K562 (cell line): ENCODE measurements around the gene DNMBP. TPM values are rescaled to one million over a fixed set of nuclear protein-coding genes. Genes with fewer than 3 reads are reported as not detected.

Source experiments
- ATAC-seq: fragments of 200-7000 bp; cut with Tn5 transposase; 3 replicates; pipeline ENCODE4 v1.9.1; 2020; ENCODE audit warnings: moderate library complexity
- BruUV-seq: library from RNA; stranded (reverse); fragments of 400-500 nt; replicated peaks from 2 replicates; lab custom pipeline; 2021; lab: Mats Ljungman, UMichigan
- CTCF ChIA-PET: fragments of 300-600 bp; formaldehyde crosslinking; extraction: SDS; loops from one replicate; lab custom pipeline; 2021; ENCODE audit warnings: low intra/inter-chr PET ratio; lab: Yijun Ruan, JAX
- POLR2A ChIA-PET: fragments of 300-600, 350-650 bp; sonication (Branson Sonifier 250); formaldehyde crosslinking; extraction: SDS; loops from one replicate; lab custom pipeline; 2021; ENCODE audit warnings: antibody characterized with exemption, inconsistent platforms; lab: Yijun Ruan, JAX
- DNase-seq, 4 experiments: peaks; one replicate each; pipeline versions ENCODE4 v3.0.0 to v3.0.0-alpha.2; 2011 to 2018; ENCODE audit warnings: low spot score in 3 of 4, mixed read lengths in 3 of 4; ENCODE audit errors: extremely low read depth in 1 of 4
- FAIRE-seq: peaks from 2 replicates; lab custom pipeline; 2011; peaks lifted over from hg19 to GRCh38; lab: Jason Lieb, UNC
- H2AFZ ChIP-seq: 2 replicates; pipeline ENCODE4 v1.6.0; 2011; ENCODE audit warnings: low read depth, low read length, control low read depth, inconsistent platforms
- H3K27ac ChIP-seq: fragments of 200-600 bp; 3 replicates; pipeline ENCODE4 v1.8.0; 2011; ENCODE audit warnings: low read depth, mild to moderate bottlenecking, control low read depth, inconsistent platforms, low read length, moderate library complexity, mixed read lengths; ENCODE audit errors: extremely low read depth
- H3K27me3 ChIP-seq, 2 experiments: fragments of 300-600 bp in 1 of 2; 2 replicates in 1 of 2; 3 replicates in 1 of 2; pipeline versions ENCODE4 v1.6.0 to v1.8.0; 2011; ENCODE audit warnings: inconsistent platforms in 2 of 2, low read length in 2 of 2, mild to moderate bottlenecking in 1 of 2, mixed read lengths in 1 of 2, moderate library complexity in 1 of 2; ENCODE audit not compliant: control insufficient read depth in 2 of 2, insufficient read depth in 2 of 2
- H3K36me3 ChIP-seq: fragments of 300-600 bp; 3 replicates; pipeline ENCODE4 v1.8.0; 2011; ENCODE audit warnings: mild to moderate bottlenecking, low read length, inconsistent platforms; ENCODE audit not compliant: control insufficient read depth, insufficient read depth
- H3K4me1 ChIP-seq, 2 experiments: fragments of 200-600 bp in 1 of 2; replicated peaks in 1 of 2; 2 replicates in 1 of 2; 3 replicates in 1 of 2; pipeline versions ENCODE4 v1.5.1 to v1.8.0; 2011; ENCODE audit warnings: inconsistent platforms in 2 of 2, low read length in 2 of 2, mild to moderate bottlenecking in 1 of 2, mixed read lengths in 1 of 2, moderate library complexity in 1 of 2; ENCODE audit not compliant: control insufficient read depth in 2 of 2, insufficient read depth in 2 of 2
- H3K4me2 ChIP-seq: 2 replicates; pipeline ENCODE4 v1.6.1; 2011; ENCODE audit warnings: low read length, control low read depth, inconsistent platforms, mixed read lengths; ENCODE audit not compliant: insufficient read depth
- H3K4me3 ChIP-seq: fragments of 200-600 bp; sonication (generic), shearing (Covaris generic); 2 replicates; pipeline ENCODE4 v1.5.1; 2016; ENCODE audit warnings: control low read depth, inconsistent platforms
- H3K79me2 ChIP-seq: fragments of 200-600 bp; 3 replicates; pipeline ENCODE4 v1.8.0; 2011; ENCODE audit warnings: low read length, inconsistent platforms; ENCODE audit not compliant: control insufficient read depth, insufficient read depth
- H3K9ac ChIP-seq, 2 experiments: 2 replicates each; pipeline versions ENCODE4 v1.6.0 to v1.6.1; 2011; ENCODE audit warnings: low read depth in 2 of 2, low read length in 2 of 2, control low read depth in 1 of 2, inconsistent platforms in 1 of 2, mild to moderate bottlenecking in 1 of 2, mixed read lengths in 1 of 2; ENCODE audit not compliant: insufficient read depth in 1 of 2
- H3K9me1 ChIP-seq: one replicate; pipeline ENCODE4 v1.6.0; 2011; ENCODE audit warnings: inconsistent platforms, mild to moderate bottlenecking, low read length, moderate library complexity; ENCODE audit not compliant: control insufficient read depth, insufficient read depth
- H3K9me3 ChIP-seq: replicated peaks from 2 replicates; pipeline ENCODE4 v1.5.1; 2011; ENCODE audit warnings: low read depth, low read length, inconsistent platforms; ENCODE audit not compliant: control insufficient read depth, insufficient read depth
- H4K20me1 ChIP-seq: replicated peaks from 2 replicates; pipeline ENCODE4 v1.6.1; 2011; ENCODE audit warnings: low read length, inconsistent platforms, mixed read lengths; ENCODE audit not compliant: control insufficient read depth, insufficient read depth
- BCL6 ChIP-seq: fragments of 250-450 bp; sonication (Bioruptor Pico); IDR thresholded peaks from 2 replicates; pipeline ENCODE4 v1.4.0; 2020
- CBX3 ChIP-seq, 2 experiments: IDR thresholded peaks; 1 replicate in 1 of 2; 2 replicates in 1 of 2; pipeline ENCODE4 v1.6.1; 2012; ENCODE audit warnings: inconsistent platforms in 2 of 2, low read length in 2 of 2, borderline replicate concordance in 1 of 2, control low read depth in 1 of 2
- HEY1 ChIP-seq: fragments of 250-450 bp; sonication (Bioruptor Pico); IDR thresholded peaks from 2 replicates; pipeline ENCODE4 v1.5.0; 2020; ENCODE audit warnings: mild to moderate bottlenecking, moderate library complexity, borderline replicate concordance
- MXI1 ChIP-seq: IDR thresholded peaks from 2 replicates; pipeline ENCODE4 v1.6.1; 2011; ENCODE audit warnings: low read depth, mild to moderate bottlenecking, improper control_type of control experiment, low read length
- PHF20 ChIP-seq: fragments of 450-650 bp; IDR thresholded peaks from 2 replicates; pipeline ENCODE4 v1.6.1; 2018; ENCODE audit not compliant: partially characterized antibody
- ZKSCAN1 ChIP-seq: fragments of 150-350 bp; IDR thresholded peaks from 2 replicates; pipeline ENCODE4 v1.6.1; 2016; ENCODE audit warnings: low read depth, low read length
- ZNF354B ChIP-seq: fragments of 250-450 bp; sonication (Bioruptor Pico); IDR thresholded peaks from 2 replicates; pipeline ENCODE4 v1.4.0; 2020
- ZNF764 ChIP-seq: fragments of 250-450 bp; sonication (Bioruptor Pico); IDR thresholded peaks from 2 replicates; pipeline ENCODE4 v1.4.0; 2020; ENCODE audit warnings: low read depth, mild to moderate bottlenecking, moderate library complexity
- WGBS: fragments of 100-300 bp; shearing (Covaris generic); methylation state at CpG from one replicate; pipeline ENCODE4 v1.1.6; 2016; ENCODE audit warnings: low coverage, mixed read lengths; ENCODE audit not compliant: insufficient coverage; ENCODE audit errors: missing lambda C conversion rate; 5-methylcytosine and 5-hydroxymethylcytosine counted together
- in situ Hi-C: fragments of 300-500 bp; cut with MboI; formaldehyde crosslinking; loops from 4 replicates; pipeline ENCODE4 v1.15.0; 2018; ENCODE audit warnings: inconsistent platforms, mixed read lengths
- intact Hi-C: fragments of 100-400 bp; cut with micrococcal nuclease; formaldehyde crosslinking; loops from 2 replicates; pipeline ENCODE4 v1.14.2; 2022
- polyA plus RNA-seq, 8 experiments: library from polyadenylated mRNA; depleted of rRNA in 4 of 8; stranded (reverse) in 5 of 8; unstranded in 3 of 8; fragments of >200 nt; fragmentation: Nextera tagmentation in 2 of 8; fragmentation: Illumina TruSeq in 1 of 8; extraction: Ambion mirVana in 2 of 8; extraction: Trizol in 1 of 8; gene quantifications; 2 replicates each; pipeline versions ENCODE4 v1.2.1 to v1.2.3, GENCODE V29; 2011 to 2014; ENCODE audit warnings: inconsistent platforms in 1 of 8, missing spikeins in 1 of 8
- total RNA-seq, 7 experiments: library from RNA; depleted of rRNA in 6 of 7; stranded (reverse); fragments of >200 nt in 6 of 7; fragmentation: Illumina TruSeq in 2 of 7; extraction: Trizol in 2 of 7; gene quantifications; 2 replicates each; pipeline versions ENCODE4 v1.2.1 to v1.2.3, GENCODE V29; 2011 to 2021; ENCODE audit warnings: low replicate concordance in 1 of 7
- TF ChIP-seq, protein P1 (sequence below): fragments of 250-450 bp; sonication (Bioruptor Pico); IDR thresholded peaks from 2 replicates; pipeline ENCODE4 v1.5.0; 2020; ENCODE audit warnings: mild to moderate bottlenecking

DNMBP gene
- total and polyA plus RNA-seq, 9 of the 15 experiments (the other 6 are each of a cell fraction or from before 2014, with no cell fraction given) = 0.83 to 3.7 (median 2.2) TPM

- no TSS peak for BruUV-seq
- no peak overlapping the region for H3K9ac ChIP-seq
- ChIA-PET POLR2A (no interaction called here), CTCF (no interaction called here)
- no peak overlapping the region for H2AFZ ChIP-seq
- H3K79me2 ChIP-seq = no peaks in the 10 kb centered on the region
- H3K9me1 ChIP-seq = no peaks in the 10 kb centered on the region
- intact Hi-C loops = no loop called here
- no peaks in the 10 kb centered on the region for H4K20me1 ChIP-seq
- H3K27ac ChIP-seq = no peak overlapping the region
- H3K27me3 ChIP-seq = no peaks in the 10 kb centered on the region
- H3K9me3 ChIP-seq = no peaks in the 10 kb centered on the region
- FAIRE-seq (no peak), DNase-seq (no peak), ATAC-seq (no peak)
- TF ChIP-seq ZNF764 (CRISPR knock-in tag) (no peak), PHF20 (no peak), HEY1 (no peak), ZKSCAN1 (no peak)
- H3K4me2 ChIP-seq = no peak overlapping the region
- H3K4me1 ChIP-seq = no peaks in the 10 kb centered on the region
- in situ Hi-C loops = no loop called here
- 54% methylated on average over 2 of the region's 2 CpGs for WGBS
- H3K4me3 ChIP-seq = no peak overlapping the region
- no peaks in the 10 kb centered on the region for H3K36me3 ChIP-seq
These were observed 64.9 kb downstream of the DNMBP start for GRCh38 chr10:99944860-99945259.

GRCh38 chr10:99943908-99944307, 65.8 kb downstream of the DNMBP start:
- no peaks in the 10 kb centered on the region for H3K79me2 ChIP-seq
- H3K27me3 ChIP-seq = no peaks in the 10 kb centered on the region
- no TSS peak for BruUV-seq
- H3K4me1 ChIP-seq = no peaks in the 10 kb centered on the region
- no peaks in the 10 kb centered on the region for H4K20me1 ChIP-seq
- intact Hi-C loops = no loop called here
- no peak overlapping the region for H3K9ac ChIP-seq
- H3K4me2 ChIP-seq = no peak overlapping the region
- ATAC-seq (no peak), DNase-seq (no peak), FAIRE-seq (no peak)
- CTCF ChIA-PET = no interaction called here
- H3K27ac ChIP-seq = no peak overlapping the region
- no peak overlapping the region for H3K4me3 ChIP-seq
- H3K9me1 ChIP-seq = no peaks in the 10 kb centered on the region
- WGBS = 62% methylated on average over 3 of the region's 3 CpGs
- no peaks in the 10 kb centered on the region for H3K36me3 ChIP-seq
- TF ChIP-seq CBX3 (IDR thresholded peaks at IDR 0.05; ENCODE audit: borderline replicate concordance in 1 of 2, low read length in 2 of 2) (no peak), MXI1 (no peak), ZNF354B (CRISPR knock-in tag) (no peak), BCL6 (CRISPR knock-in tag) (no peak)
- TF ChIP-seq, protein P1, sequence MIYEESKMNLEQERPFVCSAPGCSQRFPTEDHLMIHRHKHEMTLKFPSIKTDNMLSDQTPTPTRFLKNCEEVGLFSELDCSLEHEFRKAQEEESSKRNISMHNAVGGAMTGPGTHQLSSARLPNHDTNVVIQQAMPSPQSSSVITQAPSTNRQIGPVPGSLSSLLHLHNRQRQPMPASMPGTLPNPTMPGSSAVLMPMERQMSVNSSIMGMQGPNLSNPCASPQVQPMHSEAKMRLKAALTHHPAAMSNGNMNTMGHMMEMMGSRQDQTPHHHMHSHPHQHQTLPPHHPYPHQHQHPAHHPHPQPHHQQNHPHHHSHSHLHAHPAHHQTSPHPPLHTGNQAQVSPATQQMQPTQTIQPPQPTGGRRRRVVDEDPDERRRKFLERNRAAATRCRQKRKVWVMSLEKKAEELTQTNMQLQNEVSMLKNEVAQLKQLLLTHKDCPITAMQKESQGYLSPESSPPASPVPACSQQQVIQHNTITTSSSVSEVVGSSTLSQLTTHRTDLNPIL (CRISPR knock-in tag) = no peak
- in situ Hi-C loops = no loop called here
- no peaks in the 10 kb centered on the region for H3K9me3 ChIP-seq
- POLR2A ChIA-PET = no interaction called here
- H2AFZ ChIP-seq = no peak overlapping the region
